ENCODE measurements around the gene PLCL2.

The PLCL2 gene

GRCh38 chr3:17023006-17023664 is 138.4 kb downstream of the PLCL2 start:
- DNase-seq: no peak

- no peak for DNase-seq
Measured at GRCh38 chr3:17025594-17026139, 140.9 kb downstream of the PLCL2 start.

GRCh38 chr3:17027318-17027717 is 142.6 kb downstream of the PLCL2 start:
- no peak for DNase-seq

- DNase-seq: no peak
Measured at GRCh38 chr3:17028363-17028762, 143.6 kb downstream of the PLCL2 start.

GRCh38 chr3:17030438-17030837 is 145.7 kb downstream of the PLCL2 start:
- no peak for DNase-seq

- DNase-seq: no peak
Measured at GRCh38 chr3:17030956-17031652, 146.3 kb downstream of the PLCL2 start.

GRCh38 chr3:17032407-17033034 is 147.8 kb downstream of the PLCL2 start:
- DNase-seq: peak in 1 of 2 experiments; percentile 34

GRCh38 chr3:17033516-17034168 is 148.9 kb downstream of the PLCL2 start:
- DNase-seq: no peak

GRCh38 chr3:17035033-17035432 is 150.3 kb downstream of the PLCL2 start:
- no peak for DNase-seq

- DNase-seq: no peak
Measured at GRCh38 chr3:17035966-17036365, 151.2 kb downstream of the PLCL2 start.

- DNase-seq: no peak
Measured at GRCh38 chr3:17038141-17038540, 153.4 kb downstream of the PLCL2 start.

- DNase-seq: no peak
Measured at GRCh38 chr3:17038900-17039553, 154.3 kb downstream of the PLCL2 start.

GRCh38 chr3:17039594-17039993 is 154.8 kb downstream of the PLCL2 start:
- no peak for DNase-seq

GRCh38 chr3:17040322-17040989 is 155.7 kb downstream of the PLCL2 start:
- DNase-seq: no peak

- DNase-seq: no peak
Measured at GRCh38 chr3:17040990-17041377, 156.2 kb downstream of the PLCL2 start.

- no peak for DNase-seq
Measured at GRCh38 chr3:17044855-17045254, 160.1 kb downstream of the PLCL2 start.

- no peak for DNase-seq
Measured at GRCh38 chr3:17045705-17046104, 160.9 kb downstream of the PLCL2 start.

- no peak for DNase-seq
Measured at GRCh38 chr3:17046623-17047022, 161.9 kb downstream of the PLCL2 start.

GRCh38 chr3:17047162-17047561 is 162.4 kb downstream of the PLCL2 start:
- DNase-seq: no peak

- DNase-seq: no peak
Measured at GRCh38 chr3:17047894-17048293, 163.1 kb downstream of the PLCL2 start.

GRCh38 chr3:17050071-17050470 is 165.3 kb downstream of the PLCL2 start:
- DNase-seq: no peak

- no peak for DNase-seq
Measured at GRCh38 chr3:17050506-17050905, 165.8 kb downstream of the PLCL2 start.
